GM12878 (cell line): ENCODE measurements around the gene SENP1. TPM values are rescaled to one million over a fixed set of nuclear protein-coding genes. Genes with fewer than 3 reads are reported as not detected.

Experiments used
- ATAC-seq: fragments of 200-7000 bp; cut with Tn5 transposase; 3 replicates; pipeline ENCODE4 v1.9.1; 2020; ENCODE audit warnings: mild to moderate bottlenecking, moderate library complexity
- BruUV-seq: library from RNA; stranded (reverse); fragments of 400-500 nt; replicated peaks from 2 replicates; lab custom pipeline; 2021; lab: Mats Ljungman, UMichigan
- CTCF ChIA-PET: fragments of 300-600 bp; sonication (Branson Sonifier 250); formaldehyde crosslinking; extraction: SDS; loops from one replicate; lab custom pipeline; 2021; ENCODE audit warnings: inconsistent platforms; lab: Yijun Ruan, JAX
- POLR2A ChIA-PET: fragments of 350-600 bp; formaldehyde crosslinking; extraction: SDS; loops from one replicate; lab custom pipeline; 2021; ENCODE audit warnings: inconsistent platforms; lab: Charles Lee
- RAD21 ChIA-PET: fragments of 300-600 bp; sonication (Branson Sonifier 250); formaldehyde crosslinking; loops from one replicate; lab custom pipeline; 2023; ENCODE audit warnings: antibody characterized with exemption; ENCODE audit not compliant: unreplicated experiment; lab: Charles Lee
- SMC1A ChIA-PET: fragments of 300-600 bp; sonication (Branson Sonifier 250); formaldehyde crosslinking; loops from one replicate; lab custom pipeline; 2023; ENCODE audit not compliant: unreplicated experiment, uncharacterized antibody; lab: Charles Lee
- DNase-seq: peaks from one replicate; pipeline ENCODE4 v3.0.0-alpha.2; 2011; ENCODE audit warnings: low read depth, low spot score
- FAIRE-seq: peaks from 3 replicates; lab custom pipeline; 2011; peaks lifted over from hg19 to GRCh38; lab: Jason Lieb, UNC
- H2AFZ ChIP-seq: 2 replicates; pipeline ENCODE4 v1.6.0; 2011; ENCODE audit warnings: low read depth, low read length, control low read depth; ENCODE audit not compliant: control insufficient read depth
- H3K27ac ChIP-seq: 2 replicates; pipeline ENCODE4 v1.5.1; 2011; ENCODE audit warnings: control low read depth; ENCODE audit not compliant: control insufficient read depth, insufficient read depth
- H3K27me3 ChIP-seq, 2 experiments: replicated peaks in 1 of 2; 2 replicates each; pipeline versions ENCODE4 v1.6.0 to v1.6.1; 2011; ENCODE audit warnings: low read length in 1 of 2; ENCODE audit not compliant: control insufficient read depth in 2 of 2, insufficient read depth in 2 of 2
- H3K36me3 ChIP-seq, 2 experiments: 2 replicates each; pipeline ENCODE4 v1.5.1; 2011; ENCODE audit warnings: low read length in 1 of 2; ENCODE audit not compliant: control insufficient read depth in 2 of 2, insufficient read depth in 2 of 2
- H3K4me1 ChIP-seq: 2 replicates; pipeline ENCODE4 v1.6.1; 2011; ENCODE audit warnings: mild to moderate bottlenecking, low read length, moderate library complexity, mixed read lengths; ENCODE audit not compliant: control insufficient read depth, insufficient read depth
- H3K4me2 ChIP-seq: 2 replicates; pipeline ENCODE4 v1.6.0; 2011; ENCODE audit warnings: control low read depth; ENCODE audit not compliant: control insufficient read depth, insufficient read depth
- H3K4me3 ChIP-seq: fragments of 200-600 bp; sonication (generic); 2 replicates; pipeline ENCODE4 v1.5.1; 2016
- H3K79me2 ChIP-seq: 2 replicates; pipeline ENCODE4 v1.6.0; 2011; ENCODE audit warnings: low read length; ENCODE audit not compliant: control insufficient read depth, insufficient read depth
- H3K9ac ChIP-seq: 2 replicates; pipeline ENCODE4 v1.8.0; 2011; ENCODE audit warnings: low read length, control low read depth, mixed read lengths; ENCODE audit not compliant: control insufficient read depth, insufficient read depth
- H3K9me3 ChIP-seq: replicated peaks from 3 replicates; pipeline ENCODE4 v1.5.1; 2011; ENCODE audit warnings: mild to moderate bottlenecking, low read length; ENCODE audit not compliant: control insufficient read depth, insufficient read depth
- H4K20me1 ChIP-seq: 2 replicates; pipeline ENCODE4 v1.6.0; 2011; ENCODE audit not compliant: control insufficient read depth, insufficient read depth
- BHLHE40 ChIP-seq, 2 experiments: fragments of 450-650 bp in 1 of 2; IDR thresholded peaks; 2 replicates each; pipeline ENCODE4 v1.6.1; 2011 to 2017; ENCODE audit warnings: low read depth in 2 of 2, borderline replicate concordance in 1 of 2, improper control_type of control experiment in 1 of 2, low read length in 1 of 2, mild to moderate bottlenecking in 1 of 2
- CHD2 ChIP-seq: IDR thresholded peaks from 2 replicates; pipeline ENCODE4 v1.6.1; 2011; ENCODE audit warnings: low read depth, low read length, improper control_type of control experiment, borderline replicate concordance
- GATAD2B ChIP-seq: fragments of 450-650 bp; conservative IDR thresholded peaks from 2 replicates; pipeline ENCODE4 v1.6.1; 2017; ENCODE audit warnings: low read depth, mild to moderate bottlenecking, moderate library complexity
- IKZF1 ChIP-seq: fragments of 450-650 bp; conservative IDR thresholded peaks from 2 replicates; pipeline ENCODE4 v1.6.1; 2017; ENCODE audit warnings: antibody characterized with exemption, mild to moderate bottlenecking
- MAX ChIP-seq: IDR thresholded peaks from 2 replicates; pipeline ENCODE4 v1.6.1; 2012; ENCODE audit warnings: low read depth, low read length, improper control_type of control experiment
- MEF2B ChIP-seq: fragments of 450-650 bp; IDR thresholded peaks from 2 replicates; pipeline ENCODE4 v1.6.1; 2018; ENCODE audit warnings: mild to moderate bottlenecking, moderate library complexity; ENCODE audit not compliant: partially characterized antibody, poor library complexity, severe bottlenecking
- NFXL1 ChIP-seq: fragments of 450-650 bp; IDR thresholded peaks from 2 replicates; pipeline ENCODE4 v1.6.1; 2017; ENCODE audit warnings: antibody characterized with exemption, mild to moderate bottlenecking, borderline replicate concordance
- NFYB ChIP-seq: IDR thresholded peaks from 2 replicates; pipeline ENCODE4 v1.6.1; 2011; ENCODE audit warnings: low read depth, mild to moderate bottlenecking, low read length, improper control_type of control experiment, moderate library complexity; ENCODE audit not compliant: insufficient read depth
- POLR2A ChIP-seq: IDR thresholded peaks from 2 replicates; pipeline ENCODE4 v1.6.1; 2011; ENCODE audit warnings: low read depth, mild to moderate bottlenecking, low read length
- POLR2AphosphoS5 ChIP-seq: IDR thresholded peaks from 2 replicates; pipeline ENCODE4 v1.6.1; 2011; ENCODE audit warnings: mild to moderate bottlenecking, low read length, inconsistent platforms
- RAD21 ChIP-seq: IDR thresholded peaks from 2 replicates; pipeline ENCODE4 v1.6.1; 2011; ENCODE audit warnings: mild to moderate bottlenecking, low read depth, low read length, moderate library complexity; ENCODE audit not compliant: insufficient read depth
- RELA ChIP-seq: fragments of 450-650 bp; IDR thresholded peaks from 2 replicates; pipeline ENCODE4 v1.8.0; 2014; ENCODE audit warnings: borderline replicate concordance; ENCODE audit not compliant: partially characterized antibody
- SIX5 ChIP-seq: IDR thresholded peaks from 2 replicates; pipeline ENCODE4 v1.6.1; 2011; ENCODE audit warnings: mild to moderate bottlenecking, low read depth, low read length, moderate library complexity; ENCODE audit not compliant: severe bottlenecking
- TCF7 ChIP-seq: IDR thresholded peaks from 2 replicates; pipeline ENCODE4 v1.6.1; 2014; ENCODE audit warnings: antibody characterized with exemption, borderline replicate concordance
- WRNIP1 ChIP-seq: IDR thresholded peaks from 2 replicates; pipeline ENCODE4 v1.6.1; 2011; ENCODE audit warnings: low read depth, low read length, improper control_type of control experiment, borderline replicate concordance
- ZNF217 ChIP-seq: fragments of 450-650 bp; IDR thresholded peaks from 2 replicates; pipeline ENCODE4 v1.6.1; 2017; ENCODE audit warnings: antibody characterized with exemption, mild to moderate bottlenecking
- ZNF622 ChIP-seq: fragments of 450-650 bp; IDR thresholded peaks from 2 replicates; pipeline ENCODE4 v1.6.1; 2017; ENCODE audit warnings: mild to moderate bottlenecking, inconsistent platforms
- ZZZ3 ChIP-seq: IDR thresholded peaks from 2 replicates; pipeline ENCODE4 v1.6.1; 2011; ENCODE audit warnings: low read depth; ENCODE audit not compliant: control insufficient read depth, insufficient read length
- WGBS: methylation state at CpG from one replicate; pipeline ENCODE4 v1.1.6; 2016; ENCODE audit warnings: low lambda C conversion rate; ENCODE audit not compliant: insufficient replicate concordance, insufficient coverage; ENCODE audit errors: missing lambda C conversion rate; 5-methylcytosine and 5-hydroxymethylcytosine counted together
- in situ Hi-C: fragments of 300-500 bp; cut with MboI; formaldehyde crosslinking; loops from 9 replicates; pipeline ENCODE4 v1.14.3; 2018; ENCODE audit warnings: mixed read lengths
- intact Hi-C: fragments of 100-400 bp; cut with micrococcal nuclease; formaldehyde crosslinking; loops from one replicate; pipeline ENCODE4 v1.14.2; 2022; ENCODE audit not compliant: unreplicated experiment
- polyA plus RNA-seq, 11 experiments: library from polyadenylated mRNA; depleted of rRNA in 4 of 11; unstranded in 6 of 11; stranded (reverse) in 5 of 11; fragments of >200 nt; fragmentation: Nextera tagmentation in 4 of 11; fragmentation: Illumina TruSeq in 1 of 11; extraction: Ambion mirVana in 4 of 11; extraction: Trizol in 1 of 11; gene quantifications; 1 replicate in 1 of 11; 2 replicates in 10 of 11; pipeline versions ENCODE4 v1.2.1 to v1.2.3, GENCODE V29; 2011 to 2016; ENCODE audit warnings: inconsistent platforms in 2 of 11, missing spikeins in 2 of 11, low read depth in 1 of 11
- total RNA-seq, 4 experiments: library from RNA; depleted of rRNA in 3 of 4; stranded (reverse); fragments of >200 nt in 3 of 4; fragmentation: Illumina TruSeq in 1 of 4; extraction: Trizol in 1 of 4; gene quantifications; 2 replicates each; pipeline versions ENCODE4 v1.2.1 to v1.2.3, GENCODE V29; 2013 to 2021
- TF ChIP-seq, protein P1 (sequence below): fragments of 450-650 bp; formaldehyde crosslinking; IDR thresholded peaks from 2 replicates; pipeline ENCODE4 v1.4.0; 2022; ENCODE audit warnings: mild to moderate bottlenecking, moderate library complexity

SENP1 gene
- total and polyA plus RNA-seq, 10 of the 15 experiments (the other 5 are each of a cell fraction or from before 2014, with no cell fraction given): 8.1 to 52.4 (median 26.1) TPM

- TF ChIP-seq, protein P1, sequence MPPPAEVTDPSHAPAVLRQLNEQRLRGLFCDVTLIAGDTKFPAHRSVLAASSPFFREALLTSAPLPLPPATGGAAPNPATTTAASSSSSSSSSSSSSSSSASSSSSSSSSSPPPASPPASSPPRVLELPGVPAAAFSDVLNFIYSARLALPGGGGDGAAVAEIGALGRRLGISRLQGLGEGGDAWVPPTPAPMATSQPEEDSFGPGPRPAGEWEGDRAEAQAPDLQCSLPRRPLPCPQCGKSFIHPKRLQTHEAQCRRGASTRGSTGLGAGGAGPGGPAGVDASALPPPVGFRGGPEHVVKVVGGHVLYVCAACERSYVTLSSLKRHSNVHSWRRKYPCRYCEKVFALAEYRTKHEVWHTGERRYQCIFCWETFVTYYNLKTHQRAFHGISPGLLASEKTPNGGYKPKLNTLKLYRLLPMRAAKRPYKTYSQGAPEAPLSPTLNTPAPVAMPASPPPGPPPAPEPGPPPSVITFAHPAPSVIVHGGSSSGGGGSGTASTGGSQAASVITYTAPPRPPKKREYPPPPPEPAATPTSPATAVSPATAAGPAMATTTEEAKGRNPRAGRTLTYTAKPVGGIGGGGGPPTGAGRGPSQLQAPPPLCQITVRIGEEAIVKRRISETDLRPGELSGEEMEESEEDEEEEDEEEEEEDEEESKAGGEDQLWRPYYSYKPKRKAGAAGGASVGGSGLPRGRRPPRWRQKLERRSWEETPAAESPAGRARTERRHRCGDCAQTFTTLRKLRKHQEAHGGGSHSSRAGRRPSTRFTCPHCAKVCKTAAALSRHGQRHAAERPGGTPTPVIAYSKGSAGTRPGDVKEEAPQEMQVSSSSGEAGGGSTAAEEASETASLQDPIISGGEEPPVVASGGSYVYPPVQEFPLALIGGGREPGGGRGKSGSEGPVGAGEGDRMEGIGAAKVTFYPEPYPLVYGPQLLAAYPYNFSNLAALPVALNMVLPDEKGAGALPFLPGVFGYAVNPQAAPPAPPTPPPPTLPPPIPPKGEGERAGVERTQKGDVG (CRISPR knock-in tag): no peak
- TF ChIP-seq GATAD2B (no peak), ZNF217 (no peak), RAD21 (no peak), SIX5 (no peak)
- TF ChIP-seq, all 136 proteins: peak for 0
Measured at GRCh38 chr12:48119834-48120195, 13.9 kb upstream of the SENP1 start (continued).

DNA sequence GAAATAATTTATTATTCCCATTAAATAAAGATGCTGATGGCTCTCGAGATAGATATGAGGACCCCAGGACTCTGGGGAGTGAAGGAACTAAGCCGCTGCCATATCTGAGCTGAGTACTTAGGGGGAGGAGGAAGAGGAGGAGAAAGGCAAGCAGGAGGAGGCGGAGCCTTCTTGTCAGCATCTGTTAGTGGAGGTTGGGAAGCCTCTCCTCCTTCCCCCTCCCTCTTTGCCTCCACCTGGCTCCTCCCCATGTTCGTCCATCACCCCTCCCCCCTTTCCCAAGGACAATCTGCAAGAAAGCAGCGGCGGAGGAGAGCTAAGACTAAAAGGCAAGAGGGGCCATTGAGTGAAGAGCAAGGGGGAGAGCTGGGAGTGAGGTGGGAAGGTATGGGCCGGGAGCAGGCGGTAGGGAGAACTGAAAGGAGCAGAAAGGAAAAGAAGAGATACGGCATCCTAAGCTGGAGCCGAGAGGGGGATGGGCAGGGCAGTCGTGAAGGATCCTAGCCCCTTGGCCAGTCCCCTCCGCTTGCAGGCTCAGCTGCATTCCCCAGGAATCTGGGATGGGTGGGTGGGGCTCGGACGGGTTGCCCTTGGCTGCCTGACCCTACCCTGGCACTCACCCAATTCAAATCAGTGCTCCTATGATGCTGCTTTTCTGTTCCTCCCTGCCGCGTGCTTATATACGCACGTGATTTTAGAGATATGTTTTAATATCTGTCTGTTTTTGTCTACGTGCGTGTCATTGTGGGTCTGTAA lies 13.4 kb upstream of the SENP1 start, which contains the start of gene PFKM:
Gene PFKM, plus strand, starts transcription at position 287 of the 756 bp plus-strand sequence. CDS start 3,411 bp downstream, outside the sequence.
- ChIA-PET SMC1A (interaction anchor here (1.0 to 3.4 kb wide), 8 partner anchors 10 to 64 kb away, joined by 3 to 27 read pairs (median 4); partner anchors contain the start of genes ASB8 and SENP1), POLR2A (interaction anchor here (0.6 to 2.2 kb wide), 8 partner anchors 11 to 1043 kb away, joined by 3 to 17 read pairs (median 4); partner anchors contain the start of genes ASB8 and SENP1), CTCF (interaction anchor here (0.6 to 3.5 kb wide), 7 partner anchors 11 to 158 kb away, joined by 3 to 19 read pairs (median 3); partner anchors contain the start of gene SENP1), RAD21 (interaction anchor here (0.6 to 1.9 kb wide), 9 partner anchors 11 to 290 kb away, joined by 3 to 8 read pairs (median 4); partner anchors contain the start of genes ASB8 and SENP1)
- no peaks in the 10 kb centered on the region for H3K27me3 ChIP-seq
- H3K79me2 ChIP-seq: peaks cover 23% of the 10 kb centered on the region
- DNase-seq (peak; percentile 76), FAIRE-seq (peak; percentile 98), ATAC-seq (peak; percentile 100)
- peak within 1 kb of the TSS; percentile 88 for H3K4me3 ChIP-seq
- peaks cover 6% of the 10 kb centered on the region for H3K4me1 ChIP-seq
- intact Hi-C loops (no loop called here), in situ Hi-C loops (no loop called here)
- H3K4me2 ChIP-seq: peak within 1 kb of the TSS; percentile 88
- peak within 1 kb of the TSS; percentile 91 for H3K27ac ChIP-seq
- H3K9me3 ChIP-seq: no peaks in the 10 kb centered on the region
- peak within 1 kb of the TSS; percentile 82 for H3K9ac ChIP-seq
- peaks cover 0 to 4% of the 10 kb centered on the region in 2 experiments; a peak in 1 of 4 replicates for H3K36me3 ChIP-seq
- TSS peak; percentile 36 for BruUV-seq
- peak within 1 kb of the TSS; percentile 94 for H2AFZ ChIP-seq
- 0% methylated on average over 17 of the region's 20 CpGs for WGBS
- no peaks in the 10 kb centered on the region for H4K20me1 ChIP-seq
- TF ChIP-seq BHLHE40 (IDR thresholded peaks at IDR 0.05; ENCODE audit: borderline replicate concordance in 1 of 2, low read depth in 2 of 2, low read length in 1 of 2) (peak; percentile 87), CHD2 (peak; percentile 88), RELA (no peak), POLR2A (peak; percentile 40; the same call in 1 of the 2 replicates), NFYB (no peak), WRNIP1 (0 out of 2 replicates have a peak, but pooled peaks have one; percentile 52), MAX (0 out of 2 replicates have a peak, but pooled peaks have one; percentile 7), MEF2B (no peak), ZNF622 (no peak), POLR2AphosphoS5 (peak; percentile 61; the same call in 1 of the 2 replicates), TCF7 (no peak), RAD21 (no peak), IKZF1 (peak; percentile 68; the same call in 1 of the 2 replicates), NFXL1 (no peak), ZZZ3 (no peak)
